ENCODE data around the gene PKD1L1.

GRCh38 chr7:47815867-47816266, 132.4 kb downstream of the PKD1L1 start:
- TF ChIP-seq POLR2A (IDR thresholded peaks at IDR 0.05) (no peak), CTCF (IDR thresholded peaks at IDR 0.05) (no peak)

All from right lobe of liver (tissue), 4 donors.